G401 (cell line): ENCODE measurements around the gene MPND. TPM values are rescaled to one million over a fixed set of nuclear protein-coding genes. Genes with fewer than 3 reads are reported as not detected.

ENCODE experiments used
- DNase-seq: peaks from one replicate; pipeline ENCODE4 v3.0.0-alpha.2; 2015; ENCODE audit warnings: low spot score
- in situ Hi-C: cut with HindIII; loops from 2 replicates; pipeline ENCODE4 v1.10.0; 2016; ENCODE audit warnings: low sequenced_read_pairs, mixed read lengths
- total RNA-seq: library from RNA; depleted of rRNA; stranded (reverse); fragments of >200 nt; shearing (Covaris generic); gene quantifications from 2 replicates; pipeline ENCODE4 v1.2.3, GENCODE V29; 2014; rRNA removed

MPND gene
- 29.5 and 51.3 TPM in 2 replicates for total RNA-seq

GRCh38 chr19:4343370-4344307 lies at the start of gene MPND:
MPND (plus strand) TSS chr19:4343562; CDS start chr19:4343594, 32 bp downstream.
- in situ Hi-C loops = no loop called here
- DNase-seq = peak; percentile 90

- in situ Hi-C loops = no loop called here
- DNase-seq = no peak
Measured at GRCh38 chr19:4294389-4294788, 49.0 kb upstream of the MPND start.

- DNase-seq = no peak
- in situ Hi-C loops = no loop called here
Measured at GRCh38 chr19:4295972-4296771, 47.2 kb upstream of the MPND start.

- no peak for DNase-seq
- in situ Hi-C loops = no loop called here
Measured at GRCh38 chr19:4297901-4298809, 45.2 kb upstream of the MPND start.

- in situ Hi-C loops = no loop called here
- no peak for DNase-seq
Measured at GRCh38 chr19:4298810-4299550, 44.4 kb upstream of the MPND start.

GRCh38 chr19:4300589-4300988 lies 42.8 kb upstream of the MPND start:
- in situ Hi-C loops = no loop called here
- no peak for DNase-seq

GRCh38 chr19:4301590-4302242 lies 41.6 kb upstream of the MPND start:
- DNase-seq = no peak
- in situ Hi-C loops = no loop called here

GRCh38 chr19:4302243-4302640 lies 41.1 kb upstream of the MPND start, which contains the start of gene TMIGD2:
TMIGD2 (minus strand) TSS chr19:4302389; CDS start chr19:4302385, 4 bp downstream.
- DNase-seq = no peak
- in situ Hi-C loops = no loop called here

- in situ Hi-C loops = no loop called here
- DNase-seq = no peak
Measured at GRCh38 chr19:4303819-4304537, 39.4 kb upstream of the MPND start.

- DNase-seq = peak; percentile 59
Measured at GRCh38 chr19:4304538-4305256, 38.7 kb upstream of the MPND start, which contains the start of gene FSD1. FSD1 (plus strand) TSS chr19:4304598; CDS start chr19:4304747, 149 bp downstream.

GRCh38 chr19:4305257-4305612 lies 38.1 kb upstream of the MPND start:
- no peak for DNase-seq
- in situ Hi-C loops = no loop called here

More at GRCh38 chr19:4304538-4305256, 38.7 kb upstream of the MPND start, which contains the start of gene FSD1:
- in situ Hi-C loops = no loop called here

- in situ Hi-C loops = no loop called here
- no peak for DNase-seq
Measured at GRCh38 chr19:4305659-4306058, 37.7 kb upstream of the MPND start.

- DNase-seq = no peak
- in situ Hi-C loops = no loop called here
Measured at GRCh38 chr19:4310247-4311121, 32.9 kb upstream of the MPND start.

- in situ Hi-C loops = no loop called here
- DNase-seq = no peak
Measured at GRCh38 chr19:4313847-4314490, 29.4 kb upstream of the MPND start.

- DNase-seq = no peak
- in situ Hi-C loops = no loop called here
Measured at GRCh38 chr19:4316956-4317355, 26.4 kb upstream of the MPND start.
